HepG2 (cell line): Measurements from ENCODE around the gene PFKFB2. TPM values are rescaled to one million over a fixed set of nuclear protein-coding genes. Genes with fewer than 3 reads are reported as not detected.

Experiments used
- ATAC-seq: fragments of 200-7000 bp; cut with Tn5 transposase; 3 replicates; pipeline ENCODE4 v1.9.1; 2020; ENCODE audit warnings: mild to moderate bottlenecking, moderate library complexity
- BruUV-seq: library from RNA; stranded (reverse); fragments of 400-500 nt; replicated peaks from 2 replicates; lab custom pipeline; 2021; lab: Mats Ljungman, UMichigan
- CTCF ChIA-PET: fragments of 300-600 bp; formaldehyde crosslinking; extraction: SDS; loops from one replicate; lab custom pipeline; 2021; ENCODE audit warnings: low total read pairs, inconsistent platforms, low intra/inter-chr PET ratio; lab: Yijun Ruan, JAX
- POLR2A ChIA-PET: fragments of 350-600 bp; sonication (Branson Sonifier 250); formaldehyde crosslinking; loops from one replicate; lab custom pipeline; 2020; ENCODE audit warnings: antibody characterized with exemption, inconsistent platforms; lab: Yijun Ruan, JAX
- DNase-seq: peaks from one replicate; pipeline ENCODE4 v3.0.0-alpha.2; 2015; ENCODE audit warnings: low spot score
- FAIRE-seq: peaks from 3 replicates; lab custom pipeline; 2011; peaks lifted over from hg19 to GRCh38; lab: Jason Lieb, UNC
- H2AFZ ChIP-seq: one replicate; pipeline ENCODE4 v1.6.1; 2011; ENCODE audit warnings: low read length, inconsistent platforms
- H3K27ac ChIP-seq: fragments of 300-600 bp; 3 replicates; pipeline ENCODE4 v1.8.0; 2011; ENCODE audit warnings: mixed run types, mild to moderate bottlenecking, mixed read lengths, low read length, inconsistent platforms; ENCODE audit not compliant: insufficient read depth; ENCODE audit errors: extremely low read length
- H3K27me3 ChIP-seq, 2 experiments: fragments of 200-600 bp in 1 of 2; 2 replicates in 1 of 2; 3 replicates in 1 of 2; pipeline versions ENCODE4 v1.6.0 to v1.8.0; 2011; ENCODE audit warnings: low read length in 2 of 2, mild to moderate bottlenecking in 2 of 2, moderate library complexity in 2 of 2, inconsistent platforms in 1 of 2; ENCODE audit not compliant: insufficient read depth in 2 of 2, control insufficient read depth in 1 of 2
- H3K36me3 ChIP-seq, 2 experiments: fragments of 200-600 bp in 1 of 2; replicated peaks in 1 of 2; 2 replicates in 1 of 2; 3 replicates in 1 of 2; pipeline versions ENCODE4 v1.5.1 to v1.8.0; 2011; ENCODE audit warnings: low read length in 2 of 2, inconsistent platforms in 1 of 2; ENCODE audit not compliant: insufficient read depth in 2 of 2, control insufficient read depth in 1 of 2
- H3K4me1 ChIP-seq: 2 replicates; pipeline ENCODE4 v1.5.1; 2012; ENCODE audit warnings: low read length, inconsistent platforms; ENCODE audit not compliant: insufficient read depth
- H3K4me2 ChIP-seq: 2 replicates; pipeline ENCODE4 v1.6.0; 2011; ENCODE audit warnings: low read depth, low read length, inconsistent platforms
- H3K4me3 ChIP-seq, 3 experiments: fragments of 200-600 bp in 1 of 3; sonication (generic), shearing (Covaris generic) in 1 of 3; replicated peaks in 1 of 3; 2 replicates each; pipeline ENCODE4 v1.5.1; 2011 to 2016; ENCODE audit warnings: low read length in 3 of 3, inconsistent platforms in 2 of 3, low read depth in 2 of 3, mild to moderate bottlenecking in 2 of 3, control low read depth in 1 of 3, mixed read lengths in 1 of 3; ENCODE audit not compliant: insufficient read depth in 1 of 3
- H3K79me2 ChIP-seq: one replicate; pipeline ENCODE4 v1.6.1; 2011; ENCODE audit warnings: low read length, inconsistent platforms; ENCODE audit not compliant: insufficient read depth
- H3K9ac ChIP-seq: 2 replicates; pipeline ENCODE4 v1.6.0; 2011; ENCODE audit warnings: mild to moderate bottlenecking, low read depth, low read length, inconsistent platforms; ENCODE audit not compliant: insufficient read depth
- H3K9me3 ChIP-seq: 2 replicates; pipeline ENCODE4 v1.5.1; 2012; ENCODE audit warnings: mild to moderate bottlenecking, low read length
- H4K20me1 ChIP-seq: 2 replicates; pipeline ENCODE4 v1.6.0; 2011; ENCODE audit warnings: inconsistent platforms, mild to moderate bottlenecking, low read length, moderate library complexity; ENCODE audit not compliant: insufficient read depth
- ARNT ChIP-seq: fragments of 450-650 bp; IDR thresholded peaks from 2 replicates; pipeline ENCODE4 v1.6.1; 2017
- SP2 ChIP-seq: sonication (generic); formaldehyde crosslinking; IDR thresholded peaks from 2 replicates; pipeline ENCODE4 v1.5.1; 2020; ENCODE audit warnings: mild to moderate bottlenecking, missing genetic modification reagents
- XRCC5 ChIP-seq: fragments of 200-400 bp; formaldehyde crosslinking; optimal IDR thresholded peaks from 2 replicates; pipeline ENCODE3; 2017; ENCODE audit warnings: mild to moderate bottlenecking, low read length
- WGBS: methylation state at CpG from one replicate; pipeline ENCODE4 v1.1.6; 2017; ENCODE audit warnings: low lambda C conversion rate; 5-methylcytosine and 5-hydroxymethylcytosine counted together
- in situ Hi-C: cut with HindIII; loops from 2 replicates; pipeline ENCODE4 v1.10.0; 2017; ENCODE audit warnings: low pct_unique_long_range_greater_than_20kb; ENCODE audit not compliant: extremely low pct_ligation_motif_present
- intact Hi-C: fragments of 100-400 bp; cut with micrococcal nuclease; formaldehyde crosslinking; loops from one replicate; pipeline ENCODE4 v1.10.0; 2022; ENCODE audit not compliant: unreplicated experiment
- polyA plus RNA-seq, 8 experiments: library from polyadenylated mRNA; depleted of rRNA in 3 of 8; stranded (reverse) in 7 of 8; unstranded in 1 of 8; fragments of >200 nt; fragmentation: Illumina TruSeq in 4 of 8; extraction: Trizol in 4 of 8; gene quantifications; 2 replicates each; pipeline versions ENCODE4 v1.2.1 to v1.2.3, GENCODE V29; 2011 to 2016; ENCODE audit warnings: low read depth in 4 of 8, missing spikeins in 1 of 8, mixed read lengths in 1 of 8; ENCODE audit not compliant: insufficient read depth in 1 of 8
- total RNA-seq, 5 experiments: library from RNA; depleted of rRNA; stranded (reverse); fragments of >200 nt; fragmentation: Illumina TruSeq; extraction: Trizol; gene quantifications; 2 replicates each; pipeline ENCODE4 v1.2.3, GENCODE V29; 2016; ENCODE audit warnings: low read depth in 1 of 5
- TF ChIP-seq, protein P1 (sequence below): sonication (generic); formaldehyde crosslinking; IDR thresholded peaks from 2 replicates; pipeline ENCODE4 v1.4.0; 2020; ENCODE audit warnings: missing genetic modification reagents; ENCODE audit errors: not compliant biosample characterization
- TF ChIP-seq, protein P2 (sequence below): sonication (generic); formaldehyde crosslinking; IDR thresholded peaks from 2 replicates; pipeline ENCODE4 v1.4.0; 2020; ENCODE audit warnings: mild to moderate bottlenecking, missing genetic modification reagents, borderline replicate concordance

Gene PFKFB2
- total and polyA plus RNA-seq, 2 of the 13 experiments (the other 11 are each of a cell fraction or from before 2014, with no cell fraction given) = 4.6 to 10.6 TPM

DNA sequence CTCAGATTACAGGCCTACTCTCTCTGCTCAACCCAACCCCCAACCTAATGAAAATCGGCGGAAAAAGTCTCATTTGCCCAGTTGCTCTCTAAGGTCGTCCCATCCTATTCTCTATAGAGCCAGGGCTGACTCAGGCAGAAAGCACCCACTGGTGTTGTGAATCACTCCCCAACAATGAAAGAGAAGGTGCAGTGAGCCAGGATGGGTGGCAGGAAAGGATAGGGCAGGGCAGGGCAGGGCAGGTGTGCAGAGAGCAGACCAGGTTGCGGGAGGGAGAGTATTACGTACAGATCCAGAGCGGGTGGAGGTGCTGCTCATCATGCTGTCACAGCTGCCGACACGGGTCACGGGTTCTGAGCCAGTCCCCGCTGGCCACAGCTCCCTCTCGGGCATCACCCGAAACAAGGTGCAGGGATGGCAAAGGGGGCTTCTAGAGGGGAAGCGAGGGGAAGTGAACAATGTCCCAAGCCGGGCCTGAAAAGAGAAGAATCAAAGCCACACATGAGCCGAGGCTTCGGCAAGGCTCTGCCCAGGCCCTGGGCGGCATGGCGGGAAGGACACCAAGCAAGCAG, 25.8 kb upstream of the PFKFB2 start (continued):
- TF ChIP-seq, protein P1, sequence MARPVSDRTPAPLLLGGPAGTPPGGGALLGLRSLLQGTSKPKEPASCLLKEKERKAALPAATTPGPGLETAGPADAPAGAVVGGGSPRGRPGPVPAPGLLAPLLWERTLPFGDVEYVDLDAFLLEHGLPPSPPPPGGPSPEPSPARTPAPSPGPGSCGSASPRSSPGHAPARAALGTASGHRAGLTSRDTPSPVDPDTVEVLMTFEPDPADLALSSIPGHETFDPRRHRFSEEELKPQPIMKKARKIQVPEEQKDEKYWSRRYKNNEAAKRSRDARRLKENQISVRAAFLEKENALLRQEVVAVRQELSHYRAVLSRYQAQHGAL (CRISPR knock-in tag) = no peak
- TF ChIP-seq ARNT = no peak
- no peak for TF ChIP-seq SP2 (CRISPR knock-in tag)

DNA sequence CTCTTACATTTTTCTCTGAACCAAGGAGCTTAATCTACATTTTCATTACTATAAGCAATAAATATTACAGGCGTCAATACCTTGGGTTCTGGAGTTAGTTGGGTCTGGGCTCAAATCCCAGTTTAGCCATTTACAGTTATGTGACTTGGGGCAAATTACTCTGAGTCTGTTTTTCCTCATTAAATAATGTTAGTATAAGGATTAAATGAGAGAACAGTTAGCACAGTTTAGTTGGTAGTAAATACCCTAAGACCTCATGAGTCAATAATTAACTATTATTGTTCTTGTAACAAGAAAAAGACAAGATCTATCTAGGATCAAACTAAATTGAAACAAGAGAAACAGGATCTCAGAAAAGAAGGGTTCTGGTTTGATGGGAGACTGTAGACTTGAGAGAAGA, 25.2 kb upstream of the PFKFB2 start:
- 91% methylated on average over 1 of the region's 1 CpG for WGBS
- no peak for TF ChIP-seq XRCC5
- TF ChIP-seq, protein P2, sequence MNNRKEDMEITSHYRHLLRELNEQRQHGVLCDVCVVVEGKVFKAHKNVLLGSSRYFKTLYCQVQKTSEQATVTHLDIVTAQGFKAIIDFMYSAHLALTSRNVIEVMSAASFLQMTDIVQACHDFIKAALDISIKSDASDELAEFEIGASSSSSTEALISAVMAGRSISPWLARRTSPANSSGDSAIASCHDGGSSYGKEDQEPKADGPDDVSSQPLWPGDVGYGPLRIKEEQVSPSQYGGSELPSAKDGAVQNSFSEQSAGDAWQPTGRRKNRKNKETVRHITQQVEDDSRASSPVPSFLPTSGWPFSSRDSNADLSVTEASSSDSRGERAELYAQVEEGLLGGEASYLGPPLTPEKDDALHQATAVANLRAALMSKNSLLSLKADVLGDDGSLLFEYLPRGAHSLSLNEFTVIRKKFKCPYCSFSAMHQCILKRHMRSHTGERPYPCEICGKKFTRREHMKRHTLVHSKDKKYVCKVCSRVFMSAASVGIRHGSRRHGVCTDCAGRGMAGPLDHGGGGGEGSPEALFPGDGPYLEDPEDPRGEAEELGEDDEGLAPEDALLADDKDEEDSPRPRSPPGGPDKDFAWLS (CRISPR knock-in tag) = no peak
- Histone ChIP-seq H2AFZ (no peak overlapping the region), H3K27ac (no peak overlapping the region), H3K4me2 (no peak overlapping the region), H3K27me3 (no peaks in the 10 kb centered on the region), H3K36me3 (no peaks in the 10 kb centered on the region), H3K4me3 (no peak overlapping the region), H4K20me1 (no peaks in the 10 kb centered on the region), H3K9me3 (no peaks in the 10 kb centered on the region), H3K4me1 (peaks cover 100% of the 10 kb centered on the region), H3K79me2 (no peaks in the 10 kb centered on the region), H3K9ac (no peak overlapping the region)
- intact Hi-C loops (no loop called here), in situ Hi-C loops (no loop called here)
- ChIA-PET POLR2A (no interaction called here), CTCF (no interaction called here)
- DNase-seq (no peak), ATAC-seq (no peak), FAIRE-seq (no peak)
- BruUV-seq = no TSS peak
